GM12878 (cell line): Measurements from ENCODE around the gene BOLA1. TPM values are rescaled to one million over a fixed set of nuclear protein-coding genes. Genes with fewer than 3 reads are reported as not detected.

ENCODE experiments used
- ATAC-seq: fragments of 200-7000 bp; cut with Tn5 transposase; 3 replicates; pipeline ENCODE4 v1.9.1; 2020; ENCODE audit warnings: mild to moderate bottlenecking, moderate library complexity
- BruUV-seq: library from RNA; stranded (reverse); fragments of 400-500 nt; replicated peaks from 2 replicates; lab custom pipeline; 2021; lab: Mats Ljungman, UMichigan
- CTCF ChIA-PET: fragments of 300-600 bp; sonication (Branson Sonifier 250); formaldehyde crosslinking; extraction: SDS; loops from one replicate; lab custom pipeline; 2021; ENCODE audit warnings: inconsistent platforms; lab: Yijun Ruan, JAX
- POLR2A ChIA-PET: fragments of 350-600 bp; formaldehyde crosslinking; extraction: SDS; loops from one replicate; lab custom pipeline; 2021; ENCODE audit warnings: inconsistent platforms; lab: Charles Lee
- RAD21 ChIA-PET: fragments of 300-600 bp; sonication (Branson Sonifier 250); formaldehyde crosslinking; loops from one replicate; lab custom pipeline; 2023; ENCODE audit warnings: antibody characterized with exemption; ENCODE audit not compliant: unreplicated experiment; lab: Charles Lee
- SMC1A ChIA-PET: fragments of 300-600 bp; sonication (Branson Sonifier 250); formaldehyde crosslinking; loops from one replicate; lab custom pipeline; 2023; ENCODE audit not compliant: unreplicated experiment, uncharacterized antibody; lab: Charles Lee
- DNase-seq: peaks from one replicate; pipeline ENCODE4 v3.0.0-alpha.2; 2011; ENCODE audit warnings: low read depth, low spot score
- FAIRE-seq: peaks from 3 replicates; lab custom pipeline; 2011; peaks lifted over from hg19 to GRCh38; lab: Jason Lieb, UNC
- H2AFZ ChIP-seq: 2 replicates; pipeline ENCODE4 v1.6.0; 2011; ENCODE audit warnings: low read depth, low read length, control low read depth; ENCODE audit not compliant: control insufficient read depth
- H3K27ac ChIP-seq: 2 replicates; pipeline ENCODE4 v1.5.1; 2011; ENCODE audit warnings: control low read depth; ENCODE audit not compliant: control insufficient read depth, insufficient read depth
- H3K27me3 ChIP-seq, 2 experiments: replicated peaks in 1 of 2; 2 replicates each; pipeline versions ENCODE4 v1.6.0 to v1.6.1; 2011; ENCODE audit warnings: low read length in 1 of 2; ENCODE audit not compliant: control insufficient read depth in 2 of 2, insufficient read depth in 2 of 2
- H3K36me3 ChIP-seq, 2 experiments: 2 replicates each; pipeline ENCODE4 v1.5.1; 2011; ENCODE audit warnings: low read length in 1 of 2; ENCODE audit not compliant: control insufficient read depth in 2 of 2, insufficient read depth in 2 of 2
- H3K4me1 ChIP-seq: 2 replicates; pipeline ENCODE4 v1.6.1; 2011; ENCODE audit warnings: mild to moderate bottlenecking, low read length, moderate library complexity, mixed read lengths; ENCODE audit not compliant: control insufficient read depth, insufficient read depth
- H3K4me2 ChIP-seq: 2 replicates; pipeline ENCODE4 v1.6.0; 2011; ENCODE audit warnings: control low read depth; ENCODE audit not compliant: control insufficient read depth, insufficient read depth
- H3K4me3 ChIP-seq: fragments of 200-600 bp; sonication (generic); 2 replicates; pipeline ENCODE4 v1.5.1; 2016
- H3K79me2 ChIP-seq: 2 replicates; pipeline ENCODE4 v1.6.0; 2011; ENCODE audit warnings: low read length; ENCODE audit not compliant: control insufficient read depth, insufficient read depth
- H3K9ac ChIP-seq: 2 replicates; pipeline ENCODE4 v1.8.0; 2011; ENCODE audit warnings: low read length, control low read depth, mixed read lengths; ENCODE audit not compliant: control insufficient read depth, insufficient read depth
- H3K9me3 ChIP-seq: replicated peaks from 3 replicates; pipeline ENCODE4 v1.5.1; 2011; ENCODE audit warnings: mild to moderate bottlenecking, low read length; ENCODE audit not compliant: control insufficient read depth, insufficient read depth
- H4K20me1 ChIP-seq: 2 replicates; pipeline ENCODE4 v1.6.0; 2011; ENCODE audit not compliant: control insufficient read depth, insufficient read depth
- BHLHE40 ChIP-seq, 2 experiments: fragments of 450-650 bp in 1 of 2; IDR thresholded peaks; 2 replicates each; pipeline ENCODE4 v1.6.1; 2011 to 2017; ENCODE audit warnings: low read depth in 2 of 2, borderline replicate concordance in 1 of 2, improper control_type of control experiment in 1 of 2, low read length in 1 of 2, mild to moderate bottlenecking in 1 of 2
- ESRRA ChIP-seq: IDR thresholded peaks from 2 replicates; pipeline ENCODE4 v1.6.1; 2012; ENCODE audit warnings: mild to moderate bottlenecking, low read length, improper control_type of control experiment
- JUNB ChIP-seq: IDR thresholded peaks from 2 replicates; pipeline ENCODE4 v1.6.1; 2016; ENCODE audit warnings: antibody characterized with exemption, mild to moderate bottlenecking
- JUND ChIP-seq: IDR thresholded peaks from 2 replicates; pipeline ENCODE4 v1.6.1; 2012; ENCODE audit warnings: low read depth, mild to moderate bottlenecking, low read length, improper control_type of control experiment, moderate library complexity
- KLF5 ChIP-seq: fragments of 450-650 bp; IDR thresholded peaks from 2 replicates; pipeline ENCODE4 v1.6.1; 2014; ENCODE audit warnings: mild to moderate bottlenecking; ENCODE audit not compliant: partially characterized antibody
- MTA2 ChIP-seq: fragments of 450-650 bp; IDR thresholded peaks from 2 replicates; pipeline ENCODE4 v1.6.1; 2016; ENCODE audit warnings: low read depth, mild to moderate bottlenecking, moderate library complexity
- NBN ChIP-seq: fragments of 450-650 bp; IDR thresholded peaks from 2 replicates; pipeline ENCODE4 v1.6.1; 2016
- PAX5 ChIP-seq: IDR thresholded peaks from 2 replicates; pipeline ENCODE4 v1.6.1; 2011; ENCODE audit warnings: low read depth, low read length, borderline replicate concordance
- RAD21 ChIP-seq: IDR thresholded peaks from 2 replicates; pipeline ENCODE4 v1.6.1; 2011; ENCODE audit warnings: mild to moderate bottlenecking, low read depth, low read length, moderate library complexity; ENCODE audit not compliant: insufficient read depth
- RB1 ChIP-seq: fragments of 450-650 bp; formaldehyde crosslinking; IDR thresholded peaks from 2 replicates; pipeline ENCODE4 v1.6.1; 2017; ENCODE audit warnings: mild to moderate bottlenecking, borderline replicate concordance
- SIN3A ChIP-seq: IDR thresholded peaks from 2 replicates; pipeline ENCODE4 v1.6.1; 2012; ENCODE audit warnings: low read depth, low read length, improper control_type of control experiment
- SIX5 ChIP-seq: IDR thresholded peaks from 2 replicates; pipeline ENCODE4 v1.6.1; 2011; ENCODE audit warnings: mild to moderate bottlenecking, low read depth, low read length, moderate library complexity; ENCODE audit not compliant: severe bottlenecking
- SP1 ChIP-seq: IDR thresholded peaks from one replicate; pipeline ENCODE4 v1.6.1; 2011; ENCODE audit warnings: low read depth, low read length
- STAT1 ChIP-seq: fragments of 450-650 bp; conservative IDR thresholded peaks from 2 replicates; pipeline ENCODE4 v1.6.1; 2014; ENCODE audit warnings: antibody characterized with exemption, mild to moderate bottlenecking
- TCF12 ChIP-seq: IDR thresholded peaks from 2 replicates; pipeline ENCODE4 v1.6.1; 2011; ENCODE audit warnings: low read depth, mild to moderate bottlenecking, low read length
- TCF3 ChIP-seq: IDR thresholded peaks from 2 replicates; pipeline ENCODE4 v1.6.1; 2012; ENCODE audit warnings: low read depth, mild to moderate bottlenecking, low read length, borderline replicate concordance; ENCODE audit not compliant: insufficient read depth
- ZNF622 ChIP-seq: fragments of 450-650 bp; IDR thresholded peaks from 2 replicates; pipeline ENCODE4 v1.6.1; 2017; ENCODE audit warnings: mild to moderate bottlenecking, inconsistent platforms
- WGBS: methylation state at CpG from one replicate; pipeline ENCODE4 v1.1.6; 2016; ENCODE audit warnings: low lambda C conversion rate; ENCODE audit not compliant: insufficient replicate concordance, insufficient coverage; ENCODE audit errors: missing lambda C conversion rate; 5-methylcytosine and 5-hydroxymethylcytosine counted together
- in situ Hi-C: fragments of 300-500 bp; cut with MboI; formaldehyde crosslinking; loops from 9 replicates; pipeline ENCODE4 v1.14.3; 2018; ENCODE audit warnings: mixed read lengths
- intact Hi-C: fragments of 100-400 bp; cut with micrococcal nuclease; formaldehyde crosslinking; loops from one replicate; pipeline ENCODE4 v1.14.2; 2022; ENCODE audit not compliant: unreplicated experiment
- polyA plus RNA-seq, 11 experiments: library from polyadenylated mRNA; depleted of rRNA in 4 of 11; unstranded in 6 of 11; stranded (reverse) in 5 of 11; fragments of >200 nt; fragmentation: Nextera tagmentation in 4 of 11; fragmentation: Illumina TruSeq in 1 of 11; extraction: Ambion mirVana in 4 of 11; extraction: Trizol in 1 of 11; gene quantifications; 1 replicate in 1 of 11; 2 replicates in 10 of 11; pipeline versions ENCODE4 v1.2.1 to v1.2.3, GENCODE V29; 2011 to 2016; ENCODE audit warnings: inconsistent platforms in 2 of 11, missing spikeins in 2 of 11, low read depth in 1 of 11
- total RNA-seq, 4 experiments: library from RNA; depleted of rRNA in 3 of 4; stranded (reverse); fragments of >200 nt in 3 of 4; fragmentation: Illumina TruSeq in 1 of 4; extraction: Trizol in 1 of 4; gene quantifications; 2 replicates each; pipeline versions ENCODE4 v1.2.1 to v1.2.3, GENCODE V29; 2013 to 2021
- TF ChIP-seq, protein P1 (sequence below): IDR thresholded peaks from 2 replicates; pipeline ENCODE4 v1.6.1; 2012; ENCODE audit warnings: low read depth, low read length, improper control_type of control experiment
- TF ChIP-seq, protein P2 (sequence below): fragments of 450-650 bp; IDR thresholded peaks from 2 replicates; pipeline ENCODE4 v1.6.1; 2018; ENCODE audit warnings: borderline replicate concordance, mild to moderate bottlenecking; ENCODE audit not compliant: partially characterized antibody

BOLA1 gene
- total and polyA plus RNA-seq, 10 of the 15 experiments (the other 5 are each of a cell fraction or from before 2014, with no cell fraction given): 0.74 to 18.7 (median 11.3) TPM

DNA sequence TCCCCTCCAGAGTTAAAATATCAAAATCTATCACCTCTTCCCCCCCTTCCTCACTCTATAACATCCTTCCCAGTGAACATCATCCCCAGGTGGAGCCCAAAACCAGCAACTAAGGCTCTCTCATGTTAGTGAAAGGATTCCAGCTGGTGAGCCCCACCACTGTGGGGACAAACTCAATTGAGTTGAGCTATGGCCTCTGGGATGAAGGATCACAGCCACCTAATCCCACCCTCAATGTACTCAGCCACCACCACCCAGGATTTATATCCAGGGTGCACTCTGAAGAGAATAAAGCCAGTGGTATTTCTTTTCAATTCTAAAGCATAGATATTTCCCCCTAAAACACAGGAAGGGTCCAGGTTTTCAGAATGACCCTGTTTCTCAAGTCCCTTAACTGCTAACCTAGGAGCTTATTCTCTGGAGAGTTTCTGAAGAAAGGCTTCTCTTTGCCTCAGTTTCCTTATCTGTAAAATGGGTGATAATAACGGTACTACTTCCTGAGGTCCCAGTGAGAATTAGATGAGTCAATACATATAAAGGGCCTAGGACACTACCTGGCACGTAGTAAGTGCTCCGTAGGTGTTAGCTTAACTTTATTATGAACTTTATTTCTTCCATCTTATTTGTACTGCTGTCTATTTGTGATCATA is 15.6 kb upstream of the BOLA1 start:
- no peaks in the 10 kb centered on the region for H3K27me3 ChIP-seq
- H3K36me3 ChIP-seq: no peaks in the 10 kb centered on the region
- no peak overlapping the region for H2AFZ ChIP-seq
- SMC1A ChIA-PET: interaction anchor here (0.9 to 1.9 kb wide), 2 partner anchors 35 to 40 kb away, joined by 3 to 8 read pairs; no protein-coding TSS in a partner anchor
- no peak overlapping the region for H3K9ac ChIP-seq
- H3K9me3 ChIP-seq: no peaks in the 10 kb centered on the region
- H3K4me3 ChIP-seq: peak overlapping the region; percentile 61; the same call in 1 of the 2 replicates
- no peaks in the 10 kb centered on the region for H3K4me1 ChIP-seq
- CTCF ChIA-PET: interaction anchor here (1.1 to 1.9 kb wide), 2 partner anchors 41 to 282 kb away, joined by 3 to 6 read pairs; no protein-coding TSS in a partner anchor
- H3K79me2 ChIP-seq: peaks cover 17% of the 10 kb centered on the region
- ATAC-seq (no peak), FAIRE-seq (no peak), DNase-seq (no peak)
- POLR2A ChIA-PET: interaction anchor here (1.1 to 1.5 kb wide), 3 partner anchors 15 to 39 kb away, joined by 3 to 11 read pairs (median 4); no protein-coding TSS in a partner anchor
- WGBS: 38% methylated on average over 3 of the region's 3 CpGs
- TF ChIP-seq BHLHE40 (IDR thresholded peaks at IDR 0.05; ENCODE audit: borderline replicate concordance in 1 of 2, low read depth in 2 of 2, low read length in 1 of 2): no peak
- no peak for TF ChIP-seq SP1
- no peak for TF ChIP-seq ESRRA
- TF ChIP-seq ZNF622: no peak
- no peak for TF ChIP-seq JUNB
- no peak for TF ChIP-seq PAX5
- TF ChIP-seq, protein P1, sequence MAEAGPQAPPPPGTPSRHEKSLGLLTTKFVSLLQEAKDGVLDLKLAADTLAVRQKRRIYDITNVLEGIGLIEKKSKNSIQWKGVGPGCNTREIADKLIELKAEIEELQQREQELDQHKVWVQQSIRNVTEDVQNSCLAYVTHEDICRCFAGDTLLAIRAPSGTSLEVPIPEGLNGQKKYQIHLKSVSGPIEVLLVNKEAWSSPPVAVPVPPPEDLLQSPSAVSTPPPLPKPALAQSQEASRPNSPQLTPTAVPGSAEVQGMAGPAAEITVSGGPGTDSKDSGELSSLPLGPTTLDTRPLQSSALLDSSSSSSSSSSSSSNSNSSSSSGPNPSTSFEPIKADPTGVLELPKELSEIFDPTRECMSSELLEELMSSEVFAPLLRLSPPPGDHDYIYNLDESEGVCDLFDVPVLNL: no peak
- no peak for TF ChIP-seq KLF5
- TF ChIP-seq SIX5: no peak
- TF ChIP-seq NBN: no peak
- TF ChIP-seq, protein P2, sequence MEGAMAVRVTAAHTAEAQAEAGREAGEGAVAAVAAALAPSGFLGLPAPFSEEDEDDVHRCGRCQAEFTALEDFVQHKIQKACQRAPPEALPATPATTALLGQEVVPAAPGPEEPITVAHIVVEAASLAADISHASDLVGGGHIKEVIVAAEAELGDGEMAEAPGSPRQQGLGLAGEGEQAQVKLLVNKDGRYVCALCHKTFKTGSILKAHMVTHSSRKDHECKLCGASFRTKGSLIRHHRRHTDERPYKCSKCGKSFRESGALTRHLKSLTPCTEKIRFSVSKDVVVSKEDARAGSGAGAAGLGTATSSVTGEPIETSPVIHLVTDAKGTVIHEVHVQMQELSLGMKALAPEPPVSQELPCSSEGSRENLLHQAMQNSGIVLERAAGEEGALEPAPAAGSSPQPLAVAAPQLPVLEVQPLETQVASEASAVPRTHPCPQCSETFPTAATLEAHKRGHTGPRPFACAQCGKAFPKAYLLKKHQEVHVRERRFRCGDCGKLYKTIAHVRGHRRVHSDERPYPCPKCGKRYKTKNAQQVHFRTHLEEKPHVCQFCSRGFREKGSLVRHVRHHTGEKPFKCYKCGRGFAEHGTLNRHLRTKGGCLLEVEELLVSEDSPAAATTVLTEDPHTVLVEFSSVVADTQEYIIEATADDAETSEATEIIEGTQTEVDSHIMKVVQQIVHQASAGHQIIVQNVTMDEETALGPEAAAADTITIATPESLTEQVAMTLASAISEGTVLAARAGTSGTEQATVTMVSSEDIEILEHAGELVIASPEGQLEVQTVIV: no peak
- no peak for TF ChIP-seq TCF3
- TF ChIP-seq MTA2: no peak
- TF ChIP-seq JUND: no peak
- no peak for TF ChIP-seq SIN3A
- no peak for TF ChIP-seq STAT1
- no peak for TF ChIP-seq RAD21
- TF ChIP-seq RB1: no peak
- TF ChIP-seq TCF12: no peak
- intact Hi-C loops: no loop called here
- no peaks in the 10 kb centered on the region for H4K20me1 ChIP-seq
- in situ Hi-C loops: no loop called here
- no TSS peak for BruUV-seq
- RAD21 ChIA-PET: interaction anchor here (1.3 to 1.9 kb wide), 3 partner anchors 38 to 127 kb away, joined by 3 to 5 read pairs (median 3); partner anchors contain the start of gene OTUD7B
- peak overlapping the region; percentile 87; the same call in 1 of the 2 replicates for H3K4me2 ChIP-seq
- H3K27ac ChIP-seq: 0 out of 2 replicates have a peak overlapping the region, but pooled peaks have one; percentile 93
